ENCODE results near the gene FBXL19. TPM values are rescaled to one million over a fixed set of nuclear protein-coding genes. Genes with fewer than 3 reads are reported as not detected.

Gene FBXL19
- total and polyA plus RNA-seq, 9 of the 15 experiments (the other 6 are each of a cell fraction or from before 2014, with no cell fraction given): 0.13 to 48.0 (median 13.5) TPM; not detected in 1

DNA sequence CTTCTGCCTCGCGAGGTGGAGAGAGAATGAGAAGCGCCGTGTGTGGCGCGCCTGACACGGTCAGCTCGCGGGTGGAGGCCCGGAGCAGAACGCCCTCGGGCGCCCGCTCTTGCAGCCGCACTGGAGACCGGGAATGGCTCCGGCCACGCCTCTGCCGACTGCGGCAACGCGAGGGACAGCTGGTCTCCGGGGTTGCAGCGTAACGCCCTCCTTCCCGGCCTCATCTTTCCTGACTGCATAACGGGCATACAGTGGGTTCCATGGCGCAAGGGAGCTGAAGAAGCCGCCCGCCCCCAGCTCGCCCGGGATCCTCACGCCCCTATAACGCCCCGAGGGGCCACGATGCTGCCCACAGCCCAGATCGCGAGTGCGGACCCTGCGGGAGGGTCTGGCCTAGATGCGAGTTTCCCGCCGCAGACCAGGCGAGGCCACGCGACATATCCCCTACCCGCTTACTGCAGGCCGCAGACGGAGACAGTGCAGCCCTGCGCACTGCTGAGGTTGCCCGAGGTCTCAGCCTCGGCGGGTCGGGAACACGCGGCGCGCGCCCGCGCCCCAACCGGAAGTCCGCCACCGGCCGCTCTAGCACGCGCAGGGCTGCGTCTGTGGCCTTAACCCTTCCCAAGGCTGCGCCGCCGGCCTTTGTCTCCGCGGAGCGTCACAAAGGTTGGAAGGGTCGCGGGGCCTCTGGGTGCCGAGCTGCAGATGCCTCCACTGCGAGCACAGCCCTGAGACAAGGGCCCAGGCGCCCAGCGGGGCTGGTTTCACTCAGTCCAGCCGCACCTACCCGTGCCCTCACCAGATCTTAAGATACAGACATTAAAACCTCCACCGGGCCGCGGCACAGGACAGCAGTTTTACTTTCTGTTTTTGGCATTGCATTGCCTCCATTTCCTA is 48.3 kb upstream of the FBXL19 start (continued):
- TF ChIP-seq RAD51 (IDR thresholded peaks at IDR 0.05; ENCODE audit: borderline replicate concordance, low read depth) (0 out of 2 replicates have a peak, but pooled peaks have one; percentile 8), ZFP36 (IDR thresholded peaks at IDR 0.05; ENCODE audit: low read depth, low read length, partially characterized antibody) (peak; percentile 34), NUFIP1 (IDR thresholded peaks at IDR 0.05; ENCODE audit: partially characterized antibody) (no peak), KLF13 (tag; IDR thresholded peaks at IDR 0.05; ENCODE audit: borderline replicate concordance, low read depth) (peak; percentile 62), ZNF717 (CRISPR knock-in tag; IDR thresholded peaks at IDR 0.05) (no peak), NR2C1 (IDR thresholded peaks at IDR 0.05) (peak; percentile 53; the same call in 1 of the 2 replicates), NR2C1 (tag; IDR thresholded peaks at IDR 0.05) (peak; percentile 66), GABPB1 (CRISPR knock-in tag; IDR thresholded peaks at IDR 0.05) (peak; percentile 99), POLR2A (conservative IDR thresholded peaks at IDR 0.05) (peak; percentile 97), ZNF140 (CRISPR knock-in tag; IDR thresholded peaks at IDR 0.05) (no peak), DACH1 (IDR thresholded peaks at IDR 0.05; ENCODE audit: partially characterized antibody) (peak; percentile 59), ZNF766 (CRISPR knock-in tag; conservative IDR thresholded peaks at IDR 0.05) (peak; percentile 87)
- TF ChIP-seq, protein P1, sequence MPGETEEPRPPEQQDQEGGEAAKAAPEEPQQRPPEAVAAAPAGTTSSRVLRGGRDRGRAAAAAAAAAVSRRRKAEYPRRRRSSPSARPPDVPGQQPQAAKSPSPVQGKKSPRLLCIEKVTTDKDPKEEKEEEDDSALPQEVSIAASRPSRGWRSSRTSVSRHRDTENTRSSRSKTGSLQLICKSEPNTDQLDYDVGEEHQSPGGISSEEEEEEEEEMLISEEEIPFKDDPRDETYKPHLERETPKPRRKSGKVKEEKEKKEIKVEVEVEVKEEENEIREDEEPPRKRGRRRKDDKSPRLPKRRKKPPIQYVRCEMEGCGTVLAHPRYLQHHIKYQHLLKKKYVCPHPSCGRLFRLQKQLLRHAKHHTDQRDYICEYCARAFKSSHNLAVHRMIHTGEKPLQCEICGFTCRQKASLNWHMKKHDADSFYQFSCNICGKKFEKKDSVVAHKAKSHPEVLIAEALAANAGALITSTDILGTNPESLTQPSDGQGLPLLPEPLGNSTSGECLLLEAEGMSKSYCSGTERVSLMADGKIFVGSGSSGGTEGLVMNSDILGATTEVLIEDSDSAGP (CRISPR knock-in tag; IDR thresholded peaks at IDR 0.05): peak; percentile 34; the same call in 1 of the 2 replicates
- TF ChIP-seq, protein P2, sequence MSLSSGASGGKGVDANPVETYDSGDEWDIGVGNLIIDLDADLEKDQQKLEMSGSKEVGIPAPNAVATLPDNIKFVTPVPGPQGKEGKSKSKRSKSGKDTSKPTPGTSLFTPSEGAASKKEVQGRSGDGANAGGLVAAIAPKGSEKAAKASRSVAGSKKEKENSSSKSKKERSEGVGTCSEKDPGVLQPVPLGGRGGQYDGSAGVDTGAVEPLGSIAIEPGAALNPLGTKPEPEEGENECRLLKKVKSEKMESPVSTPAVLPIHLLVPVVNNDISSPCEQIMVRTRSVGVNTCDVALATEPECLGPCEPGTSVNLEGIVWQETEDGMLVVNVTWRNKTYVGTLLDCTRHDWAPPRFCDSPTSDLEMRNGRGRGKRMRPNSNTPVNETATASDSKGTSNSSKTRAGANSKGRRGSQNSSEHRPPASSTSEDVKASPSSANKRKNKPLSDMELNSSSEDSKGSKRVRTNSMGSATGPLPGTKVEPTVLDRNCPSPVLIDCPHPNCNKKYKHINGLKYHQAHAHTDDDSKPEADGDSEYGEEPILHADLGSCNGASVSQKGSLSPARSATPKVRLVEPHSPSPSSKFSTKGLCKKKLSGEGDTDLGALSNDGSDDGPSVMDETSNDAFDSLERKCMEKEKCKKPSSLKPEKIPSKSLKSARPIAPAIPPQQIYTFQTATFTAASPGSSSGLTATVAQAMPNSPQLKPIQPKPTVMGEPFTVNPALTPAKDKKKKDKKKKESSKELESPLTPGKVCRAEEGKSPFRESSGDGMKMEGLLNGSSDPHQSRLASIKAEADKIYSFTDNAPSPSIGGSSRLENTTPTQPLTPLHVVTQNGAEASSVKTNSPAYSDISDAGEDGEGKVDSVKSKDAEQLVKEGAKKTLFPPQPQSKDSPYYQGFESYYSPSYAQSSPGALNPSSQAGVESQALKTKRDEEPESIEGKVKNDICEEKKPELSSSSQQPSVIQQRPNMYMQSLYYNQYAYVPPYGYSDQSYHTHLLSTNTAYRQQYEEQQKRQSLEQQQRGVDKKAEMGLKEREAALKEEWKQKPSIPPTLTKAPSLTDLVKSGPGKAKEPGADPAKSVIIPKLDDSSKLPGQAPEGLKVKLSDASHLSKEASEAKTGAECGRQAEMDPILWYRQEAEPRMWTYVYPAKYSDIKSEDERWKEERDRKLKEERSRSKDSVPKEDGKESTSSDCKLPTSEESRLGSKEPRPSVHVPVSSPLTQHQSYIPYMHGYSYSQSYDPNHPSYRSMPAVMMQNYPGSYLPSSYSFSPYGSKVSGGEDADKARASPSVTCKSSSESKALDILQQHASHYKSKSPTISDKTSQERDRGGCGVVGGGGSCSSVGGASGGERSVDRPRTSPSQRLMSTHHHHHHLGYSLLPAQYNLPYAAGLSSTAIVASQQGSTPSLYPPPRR (CRISPR knock-in tag; IDR thresholded peaks at IDR 0.05; ENCODE audit: borderline replicate concordance): peak; percentile 79; the same call in 1 of the 2 replicates
- TF ChIP-seq, protein P3, sequence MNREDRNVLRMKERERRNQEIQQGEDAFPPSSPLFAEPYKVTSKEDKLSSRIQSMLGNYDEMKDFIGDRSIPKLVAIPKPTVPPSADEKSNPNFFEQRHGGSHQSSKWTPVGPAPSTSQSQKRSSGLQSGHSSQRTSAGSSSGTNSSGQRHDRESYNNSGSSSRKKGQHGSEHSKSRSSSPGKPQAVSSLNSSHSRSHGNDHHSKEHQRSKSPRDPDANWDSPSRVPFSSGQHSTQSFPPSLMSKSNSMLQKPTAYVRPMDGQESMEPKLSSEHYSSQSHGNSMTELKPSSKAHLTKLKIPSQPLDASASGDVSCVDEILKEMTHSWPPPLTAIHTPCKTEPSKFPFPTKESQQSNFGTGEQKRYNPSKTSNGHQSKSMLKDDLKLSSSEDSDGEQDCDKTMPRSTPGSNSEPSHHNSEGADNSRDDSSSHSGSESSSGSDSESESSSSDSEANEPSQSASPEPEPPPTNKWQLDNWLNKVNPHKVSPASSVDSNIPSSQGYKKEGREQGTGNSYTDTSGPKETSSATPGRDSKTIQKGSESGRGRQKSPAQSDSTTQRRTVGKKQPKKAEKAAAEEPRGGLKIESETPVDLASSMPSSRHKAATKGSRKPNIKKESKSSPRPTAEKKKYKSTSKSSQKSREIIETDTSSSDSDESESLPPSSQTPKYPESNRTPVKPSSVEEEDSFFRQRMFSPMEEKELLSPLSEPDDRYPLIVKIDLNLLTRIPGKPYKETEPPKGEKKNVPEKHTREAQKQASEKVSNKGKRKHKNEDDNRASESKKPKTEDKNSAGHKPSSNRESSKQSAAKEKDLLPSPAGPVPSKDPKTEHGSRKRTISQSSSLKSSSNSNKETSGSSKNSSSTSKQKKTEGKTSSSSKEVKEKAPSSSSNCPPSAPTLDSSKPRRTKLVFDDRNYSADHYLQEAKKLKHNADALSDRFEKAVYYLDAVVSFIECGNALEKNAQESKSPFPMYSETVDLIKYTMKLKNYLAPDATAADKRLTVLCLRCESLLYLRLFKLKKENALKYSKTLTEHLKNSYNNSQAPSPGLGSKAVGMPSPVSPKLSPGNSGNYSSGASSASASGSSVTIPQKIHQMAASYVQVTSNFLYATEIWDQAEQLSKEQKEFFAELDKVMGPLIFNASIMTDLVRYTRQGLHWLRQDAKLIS (CRISPR knock-in tag; IDR thresholded peaks at IDR 0.05): peak; percentile 89
- TF ChIP-seq, protein P4, sequence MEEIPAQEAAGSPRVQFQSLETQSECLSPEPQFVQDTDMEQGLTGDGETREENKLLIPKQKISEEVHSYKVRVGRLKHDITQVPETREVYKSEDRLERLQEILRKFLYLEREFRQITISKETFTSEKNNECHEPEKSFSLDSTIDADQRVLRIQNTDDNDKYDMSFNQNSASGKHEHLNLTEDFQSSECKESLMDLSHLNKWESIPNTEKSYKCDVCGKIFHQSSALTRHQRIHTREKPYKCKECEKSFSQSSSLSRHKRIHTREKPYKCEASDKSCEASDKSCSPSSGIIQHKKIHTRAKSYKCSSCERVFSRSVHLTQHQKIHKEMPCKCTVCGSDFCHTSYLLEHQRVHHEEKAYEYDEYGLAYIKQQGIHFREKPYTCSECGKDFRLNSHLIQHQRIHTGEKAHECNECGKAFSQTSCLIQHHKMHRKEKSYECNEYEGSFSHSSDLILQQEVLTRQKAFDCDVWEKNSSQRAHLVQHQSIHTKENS (CRISPR knock-in tag; IDR thresholded peaks at IDR 0.05): no peak

All from K562 (cell line).